ENCODE measurements around the gene FOXN3. TPM values are rescaled to one million over a fixed set of nuclear protein-coding genes. Genes with fewer than 3 reads are reported as not detected.

FOXN3 gene
- total RNA-seq, 2 donors from 2014 or later: 61.2 to 84.1 TPM

DNA sequence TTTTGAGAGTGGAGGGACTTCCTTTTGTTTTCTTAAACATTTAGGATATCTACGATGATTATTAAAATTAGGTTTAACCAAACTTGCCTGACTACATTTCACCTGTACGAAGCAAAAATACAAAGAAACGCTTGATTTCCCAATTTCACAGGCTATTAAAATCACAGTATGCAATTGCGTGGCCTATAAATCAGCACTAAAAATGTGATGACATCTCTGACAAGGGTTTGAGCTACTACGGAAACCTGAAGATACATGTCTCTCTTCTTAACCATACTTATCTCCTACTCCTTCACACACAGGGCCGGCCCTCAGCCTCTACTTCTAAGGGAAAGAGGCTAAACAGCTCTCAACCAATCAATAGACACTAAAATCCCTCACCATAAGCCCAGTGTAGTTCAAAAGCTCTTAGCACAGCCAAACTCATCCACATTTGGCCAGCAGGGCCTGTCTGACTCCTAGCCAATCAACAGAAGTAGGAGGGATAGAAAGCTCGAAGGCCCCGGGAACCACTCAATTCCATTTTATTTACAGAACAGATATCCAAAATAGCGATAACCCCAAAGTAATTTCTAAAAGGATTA, 137.3 kb downstream of the FOXN3 start:
- Mint-ChIP-seq H3K4me1 (no peaks in the 10 kb centered on the region), H3K36me3 (ENCODE audit: low read depth) (peaks cover 25% of the 10 kb centered on the region), H3K27ac (peak overlapping the region; percentile 65), H3K27me3 (ENCODE audit: insufficient read depth) (no peaks in the 10 kb centered on the region), H3K4me3 (no peak overlapping the region), H3K9me3 (no peaks in the 10 kb centered on the region)
- H3K27me3 ChIP-seq (ENCODE audit: control insufficient read depth, insufficient read depth, low read length, poor library complexity, severe bottlenecking): no peaks in the 10 kb centered on the region
- H3K9ac ChIP-seq (ENCODE audit: extremely low read depth, low read length, poor library complexity, severe bottlenecking): no peak overlapping the region
- DNase-seq: no peak
- H3K4me1 ChIP-seq (ENCODE audit: control insufficient read depth, insufficient read depth, low read length): no peaks in the 10 kb centered on the region
- no peaks in the 10 kb centered on the region for H3K9me3 ChIP-seq (ENCODE audit: control insufficient read depth, low read length)
- TF ChIP-seq, protein P1, sequence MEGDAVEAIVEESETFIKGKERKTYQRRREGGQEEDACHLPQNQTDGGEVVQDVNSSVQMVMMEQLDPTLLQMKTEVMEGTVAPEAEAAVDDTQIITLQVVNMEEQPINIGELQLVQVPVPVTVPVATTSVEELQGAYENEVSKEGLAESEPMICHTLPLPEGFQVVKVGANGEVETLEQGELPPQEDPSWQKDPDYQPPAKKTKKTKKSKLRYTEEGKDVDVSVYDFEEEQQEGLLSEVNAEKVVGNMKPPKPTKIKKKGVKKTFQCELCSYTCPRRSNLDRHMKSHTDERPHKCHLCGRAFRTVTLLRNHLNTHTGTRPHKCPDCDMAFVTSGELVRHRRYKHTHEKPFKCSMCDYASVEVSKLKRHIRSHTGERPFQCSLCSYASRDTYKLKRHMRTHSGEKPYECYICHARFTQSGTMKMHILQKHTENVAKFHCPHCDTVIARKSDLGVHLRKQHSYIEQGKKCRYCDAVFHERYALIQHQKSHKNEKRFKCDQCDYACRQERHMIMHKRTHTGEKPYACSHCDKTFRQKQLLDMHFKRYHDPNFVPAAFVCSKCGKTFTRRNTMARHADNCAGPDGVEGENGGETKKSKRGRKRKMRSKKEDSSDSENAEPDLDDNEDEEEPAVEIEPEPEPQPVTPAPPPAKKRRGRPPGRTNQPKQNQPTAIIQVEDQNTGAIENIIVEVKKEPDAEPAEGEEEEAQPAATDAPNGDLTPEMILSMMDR (conservative IDR thresholded peaks at IDR 0.05): no peak
- H3K27ac ChIP-seq (ENCODE audit: low read depth, low read length): no peak overlapping the region
- no peak overlapping the region for H3K4me3 ChIP-seq (ENCODE audit: low read length)
- peaks cover 4% of the 10 kb centered on the region for H3K36me3 ChIP-seq (ENCODE audit: control insufficient read depth, insufficient read depth, low read length)
- 95 to 97% methylated on average over 8 to 9 of the region's 9 CpGs for WGBS, 2 experiments (ENCODE audit: insufficient coverage in 1 of 2, insufficient read length in 1 of 2)

DNA sequence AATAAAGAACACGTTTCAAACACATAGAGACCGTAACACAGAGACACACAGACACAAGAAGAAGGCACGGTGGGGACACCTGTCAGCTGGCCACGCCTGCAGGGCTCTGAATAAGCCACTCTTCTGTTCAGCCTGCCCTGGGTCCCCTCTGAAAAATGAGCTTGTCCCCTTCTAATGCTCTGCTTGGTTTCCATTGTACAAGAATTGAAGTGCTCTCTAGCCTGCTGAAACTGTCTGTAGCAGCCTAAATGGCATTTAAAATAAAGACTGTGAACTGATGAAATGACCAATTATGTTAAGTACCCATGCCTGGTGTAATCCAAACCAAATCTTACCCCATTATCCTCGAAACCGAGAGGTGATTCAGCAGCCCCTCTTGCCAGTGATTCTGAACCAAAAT, 139.8 kb downstream of the FOXN3 start:
- H3K4me1 ChIP-seq (ENCODE audit: control insufficient read depth, insufficient read depth, low read length): no peaks in the 10 kb centered on the region
- WGBS, 2 experiments (ENCODE audit: insufficient coverage in 1 of 2, insufficient read length in 1 of 2): 89 to 92% methylated on average over 4 to 6 of the region's 6 CpGs
- Mint-ChIP-seq H3K36me3 (ENCODE audit: low read depth) (peaks cover 28% of the 10 kb centered on the region), H3K27ac (no peak overlapping the region), H3K9me3 (no peaks in the 10 kb centered on the region), H3K4me1 (no peaks in the 10 kb centered on the region), H3K4me3 (no peak overlapping the region), H3K27me3 (ENCODE audit: insufficient read depth) (no peaks in the 10 kb centered on the region)
- no peak overlapping the region for H3K27ac ChIP-seq (ENCODE audit: low read depth, low read length)
- H3K27me3 ChIP-seq (ENCODE audit: control insufficient read depth, insufficient read depth, low read length, poor library complexity, severe bottlenecking): no peaks in the 10 kb centered on the region
- H3K4me3 ChIP-seq (ENCODE audit: low read length): no peak overlapping the region
- TF ChIP-seq, protein P1 (conservative IDR thresholded peaks at IDR 0.05): no peak
- H3K36me3 ChIP-seq (ENCODE audit: control insufficient read depth, insufficient read depth, low read length): peaks cover 4% of the 10 kb centered on the region
- no peak overlapping the region for H3K9ac ChIP-seq (ENCODE audit: extremely low read depth, low read length, poor library complexity, severe bottlenecking)
- DNase-seq: no peak
- no peaks in the 10 kb centered on the region for H3K9me3 ChIP-seq (ENCODE audit: control insufficient read depth, low read length)

DNA sequence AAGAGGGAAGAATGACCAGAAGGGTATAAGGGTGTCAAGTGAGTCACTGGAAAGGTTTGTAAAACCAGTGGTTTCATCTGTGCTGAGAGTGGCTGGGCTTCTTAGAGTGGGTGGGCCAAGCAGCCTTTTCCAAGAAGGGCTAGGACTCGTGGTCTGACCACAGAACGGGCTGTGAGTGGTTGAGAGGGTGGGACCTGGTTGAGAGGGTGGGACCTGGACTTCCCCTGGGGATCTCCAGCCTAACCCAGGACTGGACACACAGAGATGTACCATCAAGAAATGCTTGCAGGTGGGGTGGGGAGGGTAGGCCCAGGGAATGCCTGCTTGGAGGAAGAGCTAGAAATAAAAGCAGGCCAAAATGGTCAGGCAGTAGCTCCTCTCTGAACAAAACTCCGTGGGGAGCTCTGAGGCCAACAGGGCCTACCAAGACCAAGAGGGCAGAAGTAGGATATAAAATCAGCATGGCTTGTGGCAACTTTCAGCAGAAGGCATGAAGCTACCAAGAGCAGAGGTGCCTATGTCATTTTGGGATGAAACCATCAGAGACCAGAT, 140.5 kb downstream of the FOXN3 start:
- H3K27ac ChIP-seq (ENCODE audit: low read depth, low read length): no peak overlapping the region

More for the DNA sequence above, 140.5 kb downstream of the FOXN3 start:
- WGBS, 2 experiments (ENCODE audit: insufficient coverage in 1 of 2, insufficient read length in 1 of 2): 83 to 91% methylated on average over 1 to 3 of the region's 3 CpGs
- Histone ChIP-seq H3K4me3 (ENCODE audit: low read length) (no peak overlapping the region), H3K4me1 (ENCODE audit: control insufficient read depth, insufficient read depth, low read length) (no peaks in the 10 kb centered on the region), H3K9me3 (ENCODE audit: control insufficient read depth, low read length) (no peaks in the 10 kb centered on the region), H3K36me3 (ENCODE audit: control insufficient read depth, insufficient read depth, low read length) (peaks cover 4% of the 10 kb centered on the region), H3K9ac (ENCODE audit: extremely low read depth, low read length, poor library complexity, severe bottlenecking) (no peak overlapping the region), H3K27me3 (ENCODE audit: control insufficient read depth, insufficient read depth, low read length, poor library complexity, severe bottlenecking) (no peaks in the 10 kb centered on the region)
- H3K4me3 Mint-ChIP-seq: no peak overlapping the region
- H3K36me3 Mint-ChIP-seq (ENCODE audit: low read depth): peaks cover 28% of the 10 kb centered on the region
- TF ChIP-seq, protein P1 (conservative IDR thresholded peaks at IDR 0.05): no peak
- H3K4me1 Mint-ChIP-seq: no peaks in the 10 kb centered on the region
- H3K9me3 Mint-ChIP-seq: no peaks in the 10 kb centered on the region
- H3K27me3 Mint-ChIP-seq (ENCODE audit: insufficient read depth): no peaks in the 10 kb centered on the region
- no peak overlapping the region for H3K27ac Mint-ChIP-seq
- no peak for DNase-seq
